GM23338 (cell line): Measurements from ENCODE around the gene SRM. TPM values are rescaled to one million over a fixed set of nuclear protein-coding genes. Genes with fewer than 3 reads are reported as not detected.

Source experiments
- ATAC-seq: fragments of 200-7000 bp; cut with Tn5 transposase; 3 replicates; pipeline ENCODE4 v1.9.1; 2020
- DNase-seq: peaks from one replicate; pipeline ENCODE4 v3.0.0-alpha.2; 2015; ENCODE audit warnings: low spot score
- H2AFZ ChIP-seq: fragments of 200-600 bp; sonication (generic); 2 replicates; pipeline ENCODE4 v1.8.0; 2016; ENCODE audit warnings: antibody characterized with exemption, mild to moderate bottlenecking, moderate library complexity
- H3F3A ChIP-seq: fragments of 200-600 bp; sonication (generic); replicated peaks from 2 replicates; pipeline ENCODE4 v1.8.0; 2017; ENCODE audit warnings: antibody characterized with exemption, mixed run types, low read depth
- H3K27ac ChIP-seq: fragments of 200-600 bp; sonication (generic); 2 replicates; pipeline ENCODE4 v1.6.1; 2016; ENCODE audit warnings: low read depth
- H3K27me3 ChIP-seq: fragments of 200-600 bp; sonication (generic); 2 replicates; pipeline ENCODE4 v1.8.0; 2016; ENCODE audit warnings: mild to moderate bottlenecking, mixed run types, moderate library complexity; ENCODE audit not compliant: insufficient read depth
- H3K36me3 ChIP-seq: fragments of 200-600 bp; sonication (generic); 2 replicates; pipeline ENCODE4 v1.8.0; 2016; ENCODE audit warnings: mild to moderate bottlenecking; ENCODE audit not compliant: insufficient read depth
- H3K4me1 ChIP-seq: fragments of 200-600 bp; sonication (generic); 2 replicates; pipeline ENCODE4 v1.8.0; 2016; ENCODE audit warnings: mild to moderate bottlenecking, moderate library complexity; ENCODE audit not compliant: insufficient read depth
- H3K4me2 ChIP-seq: fragments of 200-600 bp; sonication (generic); 2 replicates; pipeline ENCODE4 v1.7.1; 2017; ENCODE audit warnings: mixed run types
- H3K4me3 ChIP-seq: fragments of 200-600 bp; sonication (generic); 2 replicates; pipeline ENCODE4 v1.6.1; 2016; ENCODE audit warnings: mixed run types
- H3K79me2 ChIP-seq: fragments of 200-600 bp; sonication (generic); replicated peaks from 2 replicates; pipeline ENCODE4 v1.8.0; 2017; ENCODE audit warnings: mild to moderate bottlenecking; ENCODE audit not compliant: insufficient read depth
- H3K9me2 ChIP-seq: fragments of 200-600 bp; sonication (generic); 2 replicates; pipeline ENCODE4 v1.8.0; 2017; ENCODE audit not compliant: insufficient read depth
- H4K20me1 ChIP-seq: fragments of 200-600 bp; sonication (generic); replicated peaks from 2 replicates; pipeline ENCODE4 v1.8.0; 2017; ENCODE audit warnings: mild to moderate bottlenecking; ENCODE audit not compliant: insufficient read depth
- H3K27ac Mint-ChIP-seq: 2 replicates; pipeline ENCODE4 v1.8.0; 2020; ENCODE audit warnings: inconsistent platforms, mild to moderate bottlenecking, moderate library complexity, mixed read lengths
- H3K27me3 Mint-ChIP-seq: 3 replicates; pipeline ENCODE4 v1.8.0; 2022; ENCODE audit warnings: low read depth, mild to moderate bottlenecking, moderate library complexity, mixed read lengths, inconsistent platforms; ENCODE audit not compliant: insufficient read depth, poor library complexity
- H3K36me3 Mint-ChIP-seq: 3 replicates; pipeline ENCODE4 v1.8.0; 2021; ENCODE audit warnings: low read depth, mild to moderate bottlenecking, inconsistent platforms, moderate library complexity, mixed read lengths
- H3K4me1 Mint-ChIP-seq: 3 replicates; pipeline ENCODE4 v1.8.0; 2020; ENCODE audit warnings: mild to moderate bottlenecking, inconsistent platforms, mixed read lengths
- H3K4me3 Mint-ChIP-seq: 3 replicates; pipeline ENCODE4 v1.8.0; 2021; ENCODE audit warnings: moderate library complexity, mild to moderate bottlenecking, inconsistent platforms, mixed read lengths
- H3K9me3 Mint-ChIP-seq: 3 replicates; pipeline ENCODE4 v1.8.0; 2020; ENCODE audit warnings: moderate library complexity, mild to moderate bottlenecking, inconsistent platforms, mixed read lengths
- CREB1 ChIP-seq: fragments of 250-450 bp; sonication (Bioruptor Pico); IDR thresholded peaks from 2 replicates; pipeline ENCODE4 v1.5.0; 2020; ENCODE audit warnings: low read depth, mild to moderate bottlenecking, moderate library complexity
- EZH2 ChIP-seq: fragments of 200-600 bp; sonication (generic); IDR thresholded peaks from one replicate; pipeline ENCODE4 v1.8.0; 2017; ENCODE audit warnings: antibody characterized with exemption, mild to moderate bottlenecking, low read depth; ENCODE audit not compliant: unreplicated experiment
- EZH2phosphoT487 ChIP-seq: fragments of 200-600 bp; sonication (generic); IDR thresholded peaks from one replicate; pipeline ENCODE4 v1.8.1; 2018; ENCODE audit warnings: antibody characterized with exemption; ENCODE audit not compliant: unreplicated experiment
- JUNB ChIP-seq: IDR thresholded peaks from one replicate; pipeline ENCODE4 v1.6.1; 2016; ENCODE audit warnings: antibody characterized with exemption; ENCODE audit not compliant: unreplicated experiment
- NANOG ChIP-seq: IDR thresholded peaks from 2 replicates; pipeline ENCODE4 v1.6.1; 2016; ENCODE audit warnings: antibody characterized with exemption, borderline replicate concordance
- POLR2AphosphoS5 ChIP-seq: IDR thresholded peaks from 2 replicates; pipeline ENCODE4 v1.6.1; 2016; ENCODE audit warnings: antibody characterized with exemption, low read depth
- STAT1 ChIP-seq: IDR thresholded peaks from one replicate; pipeline ENCODE4 v1.6.1; 2016; ENCODE audit warnings: antibody characterized with exemption; ENCODE audit not compliant: unreplicated experiment
- ZNF114 ChIP-seq: fragments of 250-450 bp; sonication (Bioruptor Pico); IDR thresholded peaks from 2 replicates; pipeline ENCODE4 v1.5.0; 2020; ENCODE audit warnings: mild to moderate bottlenecking, moderate library complexity
- ZNF331 ChIP-seq: fragments of 250-450 bp; sonication (Bioruptor Pico); IDR thresholded peaks from 2 replicates; pipeline ENCODE4 v1.5.0; 2020; ENCODE audit warnings: low read depth, mild to moderate bottlenecking, moderate library complexity
- polyA plus RNA-seq: library from polyadenylated mRNA; unstranded; fragments of >200 nt; fragmentation: Nextera tagmentation; extraction: Ambion mirVana; gene quantifications from 2 replicates; pipeline ENCODE4 v1.2.1, GENCODE V29; 2016
- total RNA-seq: library from RNA; depleted of rRNA; stranded (reverse); fragments of >200 nt; shearing (Covaris generic); gene quantifications from 2 replicates; pipeline ENCODE4 v1.2.3, GENCODE V29; 2014
- TF ChIP-seq, protein P1 (sequence below): IDR thresholded peaks from one replicate; pipeline ENCODE4 v1.6.1; 2018; ENCODE audit warnings: antibody characterized with exemption; ENCODE audit not compliant: unreplicated experiment
- TF ChIP-seq, protein P2 (sequence below): IDR thresholded peaks from 2 replicates; pipeline ENCODE4 v1.6.1; 2016; ENCODE audit warnings: antibody characterized with exemption
- TF ChIP-seq, protein P3 (sequence below): fragments of 250-450 bp; sonication (Bioruptor Pico); IDR thresholded peaks from 2 replicates; pipeline ENCODE4 v1.5.0; 2020; ENCODE audit warnings: mild to moderate bottlenecking, moderate library complexity
- TF ChIP-seq, protein P4 (sequence below), 2 experiments: fragments of 200-600 bp in 1 of 2; sonication (generic) in 1 of 2; conservative IDR thresholded peaks; 2 replicates each; pipeline versions ENCODE4 v1.5.1 to v1.6.1; 2016 to 2017; ENCODE audit warnings: antibody characterized with exemption in 2 of 2, low read depth in 2 of 2, mild to moderate bottlenecking in 2 of 2, moderate library complexity in 1 of 2

The SRM gene
- total and polyA plus RNA-seq, 2 experiments from 2014 or later, result 170 to 253 TPM

DNA sequence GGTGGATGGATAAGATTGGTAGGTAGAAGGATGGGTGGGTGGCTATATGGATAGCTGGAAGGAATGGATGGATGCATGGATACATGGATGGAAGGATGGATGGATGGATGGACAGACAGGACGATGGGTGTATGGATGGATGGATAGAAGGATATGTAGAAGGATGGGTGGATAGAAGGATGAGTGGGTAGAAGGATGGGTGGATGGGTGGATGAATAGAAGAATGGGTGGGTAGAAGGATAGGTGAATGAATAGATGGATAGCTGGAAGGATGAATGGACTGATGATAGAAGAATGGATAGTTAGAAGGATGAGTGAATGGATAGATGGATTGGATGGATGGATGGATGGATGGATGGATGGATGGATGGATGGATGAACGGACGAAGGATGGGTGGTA is 17.8 kb downstream of the SRM start (continued):
- TF ChIP-seq CREB1 (CRISPR knock-in tag), result no peak
- TF ChIP-seq STAT1, result no peak

DNA sequence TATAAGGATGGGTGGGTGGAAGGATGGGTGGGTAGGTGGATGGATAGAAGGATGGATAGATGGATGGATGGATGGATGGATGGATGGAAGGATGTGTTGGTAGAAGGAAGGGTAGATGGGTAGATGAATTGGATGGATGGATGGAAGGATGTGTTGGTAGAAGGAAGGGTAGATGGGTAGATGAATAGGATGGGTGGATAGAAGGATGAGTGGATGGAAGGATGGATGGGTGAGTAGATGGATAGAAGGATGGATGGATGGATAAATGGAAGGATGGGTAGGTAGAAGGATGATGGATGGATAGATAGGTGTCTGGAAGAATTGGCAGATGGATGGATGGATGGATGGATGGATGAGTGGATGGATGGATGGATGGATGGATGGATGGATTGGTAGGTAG is 18.8 kb downstream of the SRM start:
- Histone ChIP-seq H3K4me2 (no peak overlapping the region), H3K9me2 (no peaks in the 10 kb centered on the region), H3K36me3 (no peaks in the 10 kb centered on the region), H4K20me1 (no peaks in the 10 kb centered on the region), H2AFZ (no peak overlapping the region), H3K4me1 (peaks cover 5% of the 10 kb centered on the region), H3K79me2 (no peaks in the 10 kb centered on the region), H3K27ac (no peak overlapping the region), H3K4me3 (no peak overlapping the region), H3K27me3 (no peaks in the 10 kb centered on the region), H3F3A (0 out of 2 replicates have a peak, but pooled peaks cover 2% of the 10 kb centered on the region)
- Mint-ChIP-seq H3K4me3 (no peak overlapping the region), H3K27me3 (peaks cover 3% of the 10 kb centered on the region), H3K27ac (no peak overlapping the region), H3K9me3 (no peaks in the 10 kb centered on the region), H3K36me3 (no peaks in the 10 kb centered on the region), H3K4me1 (peaks cover 4% of the 10 kb centered on the region)
- TF ChIP-seq, protein P1, sequence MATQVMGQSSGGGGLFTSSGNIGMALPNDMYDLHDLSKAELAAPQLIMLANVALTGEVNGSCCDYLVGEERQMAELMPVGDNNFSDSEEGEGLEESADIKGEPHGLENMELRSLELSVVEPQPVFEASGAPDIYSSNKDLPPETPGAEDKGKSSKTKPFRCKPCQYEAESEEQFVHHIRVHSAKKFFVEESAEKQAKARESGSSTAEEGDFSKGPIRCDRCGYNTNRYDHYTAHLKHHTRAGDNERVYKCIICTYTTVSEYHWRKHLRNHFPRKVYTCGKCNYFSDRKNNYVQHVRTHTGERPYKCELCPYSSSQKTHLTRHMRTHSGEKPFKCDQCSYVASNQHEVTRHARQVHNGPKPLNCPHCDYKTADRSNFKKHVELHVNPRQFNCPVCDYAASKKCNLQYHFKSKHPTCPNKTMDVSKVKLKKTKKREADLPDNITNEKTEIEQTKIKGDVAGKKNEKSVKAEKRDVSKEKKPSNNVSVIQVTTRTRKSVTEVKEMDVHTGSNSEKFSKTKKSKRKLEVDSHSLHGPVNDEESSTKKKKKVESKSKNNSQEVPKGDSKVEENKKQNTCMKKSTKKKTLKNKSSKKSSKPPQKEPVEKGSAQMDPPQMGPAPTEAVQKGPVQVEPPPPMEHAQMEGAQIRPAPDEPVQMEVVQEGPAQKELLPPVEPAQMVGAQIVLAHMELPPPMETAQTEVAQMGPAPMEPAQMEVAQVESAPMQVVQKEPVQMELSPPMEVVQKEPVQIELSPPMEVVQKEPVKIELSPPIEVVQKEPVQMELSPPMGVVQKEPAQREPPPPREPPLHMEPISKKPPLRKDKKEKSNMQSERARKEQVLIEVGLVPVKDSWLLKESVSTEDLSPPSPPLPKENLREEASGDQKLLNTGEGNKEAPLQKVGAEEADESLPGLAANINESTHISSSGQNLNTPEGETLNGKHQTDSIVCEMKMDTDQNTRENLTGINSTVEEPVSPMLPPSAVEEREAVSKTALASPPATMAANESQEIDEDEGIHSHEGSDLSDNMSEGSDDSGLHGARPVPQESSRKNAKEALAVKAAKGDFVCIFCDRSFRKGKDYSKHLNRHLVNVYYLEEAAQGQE, result no peak
- TF ChIP-seq, protein P2, sequence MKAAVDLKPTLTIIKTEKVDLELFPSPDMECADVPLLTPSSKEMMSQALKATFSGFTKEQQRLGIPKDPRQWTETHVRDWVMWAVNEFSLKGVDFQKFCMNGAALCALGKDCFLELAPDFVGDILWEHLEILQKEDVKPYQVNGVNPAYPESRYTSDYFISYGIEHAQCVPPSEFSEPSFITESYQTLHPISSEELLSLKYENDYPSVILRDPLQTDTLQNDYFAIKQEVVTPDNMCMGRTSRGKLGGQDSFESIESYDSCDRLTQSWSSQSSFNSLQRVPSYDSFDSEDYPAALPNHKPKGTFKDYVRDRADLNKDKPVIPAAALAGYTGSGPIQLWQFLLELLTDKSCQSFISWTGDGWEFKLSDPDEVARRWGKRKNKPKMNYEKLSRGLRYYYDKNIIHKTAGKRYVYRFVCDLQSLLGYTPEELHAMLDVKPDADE, result no peak
- TF ChIP-seq ZNF114 (no peak), EZH2 (no peak), POLR2AphosphoS5 (no peak), ZNF331 (no peak), STAT1 (no peak), EZH2phosphoT487 (no peak), NANOG (no peak), JUNB (no peak), CREB1 (CRISPR knock-in tag) (no peak)
- TF ChIP-seq, protein P3, sequence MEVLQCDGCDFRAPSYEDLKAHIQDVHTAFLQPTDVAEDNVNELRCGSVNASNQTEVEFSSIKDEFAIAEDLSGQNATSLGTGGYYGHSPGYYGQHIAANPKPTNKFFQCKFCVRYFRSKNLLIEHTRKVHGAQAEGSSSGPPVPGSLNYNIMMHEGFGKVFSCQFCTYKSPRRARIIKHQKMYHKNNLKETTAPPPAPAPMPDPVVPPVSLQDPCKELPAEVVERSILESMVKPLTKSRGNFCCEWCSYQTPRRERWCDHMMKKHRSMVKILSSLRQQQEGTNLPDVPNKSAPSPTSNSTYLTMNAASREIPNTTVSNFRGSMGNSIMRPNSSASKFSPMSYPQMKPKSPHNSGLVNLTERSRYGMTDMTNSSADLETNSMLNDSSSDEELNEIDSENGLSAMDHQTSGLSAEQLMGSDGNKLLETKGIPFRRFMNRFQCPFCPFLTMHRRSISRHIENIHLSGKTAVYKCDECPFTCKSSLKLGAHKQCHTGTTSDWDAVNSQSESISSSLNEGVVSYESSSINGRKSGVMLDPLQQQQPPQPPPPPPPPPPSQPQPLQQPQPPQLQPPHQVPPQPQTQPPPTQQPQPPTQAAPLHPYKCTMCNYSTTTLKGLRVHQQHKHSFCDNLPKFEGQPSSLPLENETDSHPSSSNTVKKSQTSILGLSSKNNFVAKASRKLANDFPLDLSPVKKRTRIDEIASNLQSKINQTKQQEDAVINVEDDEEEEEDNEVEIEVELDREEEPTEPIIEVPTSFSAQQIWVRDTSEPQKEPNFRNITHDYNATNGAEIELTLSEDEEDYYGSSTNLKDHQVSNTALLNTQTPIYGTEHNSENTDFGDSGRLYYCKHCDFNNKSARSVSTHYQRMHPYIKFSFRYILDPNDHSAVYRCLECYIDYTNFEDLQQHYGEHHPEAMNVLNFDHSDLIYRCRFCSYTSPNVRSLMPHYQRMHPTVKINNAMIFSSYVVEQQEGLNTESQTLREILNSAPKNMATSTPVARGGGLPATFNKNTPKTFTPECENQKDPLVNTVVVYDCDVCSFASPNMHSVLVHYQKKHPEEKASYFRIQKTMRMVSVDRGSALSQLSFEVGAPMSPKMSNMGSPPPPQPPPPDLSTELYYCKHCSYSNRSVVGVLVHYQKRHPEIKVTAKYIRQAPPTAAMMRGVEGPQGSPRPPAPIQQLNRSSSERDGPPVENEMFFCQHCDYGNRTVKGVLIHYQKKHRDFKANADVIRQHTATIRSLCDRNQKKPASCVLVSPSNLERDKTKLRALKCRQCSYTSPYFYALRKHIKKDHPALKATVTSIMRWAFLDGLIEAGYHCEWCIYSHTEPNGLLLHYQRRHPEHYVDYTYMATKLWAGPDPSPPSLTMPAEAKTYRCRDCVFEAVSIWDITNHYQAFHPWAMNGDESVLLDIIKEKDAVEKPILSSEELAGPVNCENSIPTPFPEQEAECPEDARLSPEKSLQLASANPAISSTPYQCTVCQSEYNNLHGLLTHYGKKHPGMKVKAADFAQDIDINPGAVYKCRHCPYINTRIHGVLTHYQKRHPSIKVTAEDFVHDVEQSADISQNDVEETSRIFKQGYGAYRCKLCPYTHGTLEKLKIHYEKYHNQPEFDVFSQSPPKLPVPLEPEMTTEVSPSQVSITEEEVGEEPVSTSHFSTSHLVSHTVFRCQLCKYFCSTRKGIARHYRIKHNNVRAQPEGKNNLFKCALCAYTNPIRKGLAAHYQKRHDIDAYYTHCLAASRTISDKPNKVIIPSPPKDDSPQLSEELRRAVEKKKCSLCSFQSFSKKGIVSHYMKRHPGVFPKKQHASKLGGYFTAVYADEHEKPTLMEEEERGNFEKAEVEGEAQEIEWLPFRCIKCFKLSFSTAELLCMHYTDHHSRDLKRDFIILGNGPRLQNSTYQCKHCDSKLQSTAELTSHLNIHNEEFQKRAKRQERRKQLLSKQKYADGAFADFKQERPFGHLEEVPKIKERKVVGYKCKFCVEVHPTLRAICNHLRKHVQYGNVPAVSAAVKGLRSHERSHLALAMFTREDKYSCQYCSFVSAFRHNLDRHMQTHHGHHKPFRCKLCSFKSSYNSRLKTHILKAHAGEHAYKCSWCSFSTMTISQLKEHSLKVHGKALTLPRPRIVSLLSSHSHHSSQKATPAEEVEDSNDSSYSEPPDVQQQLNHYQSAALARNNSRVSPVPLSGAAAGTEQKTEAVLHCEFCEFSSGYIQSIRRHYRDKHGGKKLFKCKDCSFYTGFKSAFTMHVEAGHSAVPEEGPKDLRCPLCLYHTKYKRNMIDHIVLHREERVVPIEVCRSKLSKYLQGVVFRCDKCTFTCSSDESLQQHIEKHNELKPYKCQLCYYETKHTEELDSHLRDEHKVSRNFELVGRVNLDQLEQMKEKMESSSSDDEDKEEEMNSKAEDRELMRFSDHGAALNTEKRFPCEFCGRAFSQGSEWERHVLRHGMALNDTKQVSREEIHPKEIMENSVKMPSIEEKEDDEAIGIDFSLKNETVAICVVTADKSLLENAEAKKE (CRISPR knock-in tag), result no peak
- TF ChIP-seq, protein P4, sequence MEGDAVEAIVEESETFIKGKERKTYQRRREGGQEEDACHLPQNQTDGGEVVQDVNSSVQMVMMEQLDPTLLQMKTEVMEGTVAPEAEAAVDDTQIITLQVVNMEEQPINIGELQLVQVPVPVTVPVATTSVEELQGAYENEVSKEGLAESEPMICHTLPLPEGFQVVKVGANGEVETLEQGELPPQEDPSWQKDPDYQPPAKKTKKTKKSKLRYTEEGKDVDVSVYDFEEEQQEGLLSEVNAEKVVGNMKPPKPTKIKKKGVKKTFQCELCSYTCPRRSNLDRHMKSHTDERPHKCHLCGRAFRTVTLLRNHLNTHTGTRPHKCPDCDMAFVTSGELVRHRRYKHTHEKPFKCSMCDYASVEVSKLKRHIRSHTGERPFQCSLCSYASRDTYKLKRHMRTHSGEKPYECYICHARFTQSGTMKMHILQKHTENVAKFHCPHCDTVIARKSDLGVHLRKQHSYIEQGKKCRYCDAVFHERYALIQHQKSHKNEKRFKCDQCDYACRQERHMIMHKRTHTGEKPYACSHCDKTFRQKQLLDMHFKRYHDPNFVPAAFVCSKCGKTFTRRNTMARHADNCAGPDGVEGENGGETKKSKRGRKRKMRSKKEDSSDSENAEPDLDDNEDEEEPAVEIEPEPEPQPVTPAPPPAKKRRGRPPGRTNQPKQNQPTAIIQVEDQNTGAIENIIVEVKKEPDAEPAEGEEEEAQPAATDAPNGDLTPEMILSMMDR (conservative IDR thresholded peaks at IDR 0.05; ENCODE audit: low read depth in 2 of 2), result no peak
- no peak for ATAC-seq
- no peak for DNase-seq
